Mononuclear cell (primary cell): Measurements from ENCODE around the gene COPS7B. TPM values are rescaled to one million over a fixed set of nuclear protein-coding genes. Genes with fewer than 3 reads are reported as not detected.

Source experiments
- H3K27me3 ChIP-seq: 2 replicates; pipeline ENCODE4 v1.6.0; 2011; ENCODE audit warnings: low read length, control low read depth; ENCODE audit not compliant: insufficient read depth
- H3K4me1 ChIP-seq: 2 replicates; pipeline ENCODE4 v1.5.1; 2011; ENCODE audit warnings: mild to moderate bottlenecking, low read length, control low read depth; ENCODE audit not compliant: insufficient read depth
- H3K4me3 ChIP-seq: 2 replicates; pipeline ENCODE4 v1.5.1; 2011; ENCODE audit warnings: mild to moderate bottlenecking, low read length, moderate library complexity
- H3K9me3 ChIP-seq: 2 replicates; pipeline ENCODE4 v1.5.1; 2011; ENCODE audit warnings: low read depth, mild to moderate bottlenecking, control low read depth, low read length
- total RNA-seq: library from RNA; depleted of rRNA; stranded (reverse); fragments of >200 nt; gene quantifications from one replicate; pipeline ENCODE4 v1.2.3, GENCODE V29; 2012

COPS7B gene
- total RNA-seq, 1 donor = 13.6 TPM

GRCh38 chr2:231780123-231780908, 5.9 kb upstream of the COPS7B start:
- H3K9me3 ChIP-seq = no peaks in the 10 kb centered on the region
- peaks cover 30% of the 10 kb centered on the region for H3K4me1 ChIP-seq
- H3K4me3 ChIP-seq = peak overlapping the region; percentile 69
- no peaks in the 10 kb centered on the region for H3K27me3 ChIP-seq

- Histone ChIP-seq H3K27me3 (no peaks in the 10 kb centered on the region), H3K4me3 (peak within 1 kb of the TSS; percentile 69), H3K9me3 (no peaks in the 10 kb centered on the region), H3K4me1 (peaks cover 37% of the 10 kb centered on the region)
These were observed 5.1 kb upstream of the COPS7B start, which contains the start of gene PDE6D for GRCh38 chr2:231780909-231781797. PDE6D (minus strand) TSS chr2:231781282; CDS start chr2:231781114, 168 bp downstream.

- H3K4me3 ChIP-seq = peak overlapping the region; percentile 69
These were observed 4.2 kb upstream of the COPS7B start for GRCh38 chr2:231781798-231782726.

GRCh38 chr2:231785413-231785812, 832 bp upstream of the COPS7B start:
- Histone ChIP-seq H3K4me1 (peaks cover 43% of the 10 kb centered on the region), H3K4me3 (no peak overlapping the region), H3K27me3 (no peaks in the 10 kb centered on the region), H3K9me3 (no peaks in the 10 kb centered on the region)

More at GRCh38 chr2:231781798-231782726, 4.2 kb upstream of the COPS7B start:
- Histone ChIP-seq H3K4me1 (peaks cover 43% of the 10 kb centered on the region), H3K9me3 (no peaks in the 10 kb centered on the region), H3K27me3 (no peaks in the 10 kb centered on the region)

- peaks cover 41% of the 10 kb centered on the region for H3K4me1 ChIP-seq
These were observed 446 bp upstream of the COPS7B start for GRCh38 chr2:231785822-231786176.

GRCh38 chr2:231786917-231787292, 660 bp downstream of the COPS7B start:
- H3K4me3 ChIP-seq = peak overlapping the region; percentile 80

More at GRCh38 chr2:231785822-231786176, 446 bp upstream of the COPS7B start:
- H3K27me3 ChIP-seq = no peaks in the 10 kb centered on the region
- no peaks in the 10 kb centered on the region for H3K9me3 ChIP-seq
- peak overlapping the region; percentile 80 for H3K4me3 ChIP-seq

GRCh38 chr2:231791107-231791506, 4.9 kb downstream of the COPS7B start:
- H3K4me3 ChIP-seq = no peak overlapping the region
- H3K4me1 ChIP-seq = peaks cover 13% of the 10 kb centered on the region
- no peaks in the 10 kb centered on the region for H3K27me3 ChIP-seq
- no peaks in the 10 kb centered on the region for H3K9me3 ChIP-seq

More at GRCh38 chr2:231786917-231787292, 660 bp downstream of the COPS7B start:
- peaks cover 40% of the 10 kb centered on the region for H3K4me1 ChIP-seq
- H3K9me3 ChIP-seq = no peaks in the 10 kb centered on the region
- no peaks in the 10 kb centered on the region for H3K27me3 ChIP-seq

- Histone ChIP-seq H3K27me3 (no peaks in the 10 kb centered on the region), H3K4me1 (peaks cover 3% of the 10 kb centered on the region), H3K9me3 (no peaks in the 10 kb centered on the region), H3K4me3 (no peak overlapping the region)
These were observed 8.1 kb downstream of the COPS7B start for GRCh38 chr2:231794383-231794782.

GRCh38 chr2:231795525-231796327, 9.5 kb downstream of the COPS7B start:
- H3K4me3 ChIP-seq = no peak overlapping the region
- H3K4me1 ChIP-seq = no peaks in the 10 kb centered on the region
- H3K9me3 ChIP-seq = no peaks in the 10 kb centered on the region
- H3K27me3 ChIP-seq = no peaks in the 10 kb centered on the region

- H3K9me3 ChIP-seq = no peaks in the 10 kb centered on the region
- no peaks in the 10 kb centered on the region for H3K27me3 ChIP-seq
- no peak overlapping the region for H3K4me3 ChIP-seq
- no peaks in the 10 kb centered on the region for H3K4me1 ChIP-seq
These were observed 14.3 kb downstream of the COPS7B start for GRCh38 chr2:231800493-231801091.

- H3K9me3 ChIP-seq = no peaks in the 10 kb centered on the region
- H3K4me1 ChIP-seq = no peaks in the 10 kb centered on the region
These were observed 17.4 kb downstream of the COPS7B start for GRCh38 chr2:231803501-231804138.

GRCh38 chr2:231807020-231807419, 20.8 kb downstream of the COPS7B start:
- Histone ChIP-seq H3K4me3 (no peak overlapping the region), H3K9me3 (no peaks in the 10 kb centered on the region), H3K27me3 (no peaks in the 10 kb centered on the region), H3K4me1 (no peaks in the 10 kb centered on the region)

More at GRCh38 chr2:231803501-231804138, 17.4 kb downstream of the COPS7B start:
- no peak overlapping the region for H3K4me3 ChIP-seq
- H3K27me3 ChIP-seq = no peaks in the 10 kb centered on the region

GRCh38 chr2:231810905-231811304, 24.7 kb downstream of the COPS7B start:
- H3K4me1 ChIP-seq = no peaks in the 10 kb centered on the region
- H3K4me3 ChIP-seq = no peak overlapping the region
- H3K27me3 ChIP-seq = no peaks in the 10 kb centered on the region
- H3K9me3 ChIP-seq = no peaks in the 10 kb centered on the region
